ENCODE measurements around the gene TRRAP.

The TRRAP gene

GRCh38 chr7:99001482-99002147, 123.3 kb downstream of the TRRAP start:
- Mint-ChIP-seq H3K27me3 (ENCODE audit: low read depth) (no peaks in the 10 kb centered on the region), H3K4me1 (no peaks in the 10 kb centered on the region), H3K9me3 (no peaks in the 10 kb centered on the region), H3K4me3 (no peak overlapping the region), H3K27ac (peak overlapping the region; percentile 59 to 96 (median 60)), H3K36me3 (ENCODE audit: low read depth) (peaks cover 70% of the 10 kb centered on the region)
- TF ChIP-seq CTCF (IDR thresholded peaks at IDR 0.05; ENCODE audit: unreplicated experiment in 3 of 3): no peak

- no peak for TF ChIP-seq CTCF (IDR thresholded peaks at IDR 0.05; ENCODE audit: unreplicated experiment in 3 of 3)
Observed at GRCh38 chr7:99002148-99002826, 124.0 kb downstream of the TRRAP start.

GRCh38 chr7:99002827-99003212, 124.5 kb downstream of the TRRAP start:
- Mint-ChIP-seq H3K36me3 (ENCODE audit: low read depth) (peaks cover 71% of the 10 kb centered on the region), H3K27me3 (ENCODE audit: low read depth) (no peaks in the 10 kb centered on the region), H3K9me3 (no peaks in the 10 kb centered on the region), H3K4me3 (no peak overlapping the region), H3K4me1 (no peaks in the 10 kb centered on the region), H3K27ac (peak overlapping the region in 2 of 3 experiments; percentile 34 to 96)
- TF ChIP-seq CTCF (IDR thresholded peaks at IDR 0.05; ENCODE audit: unreplicated experiment in 3 of 3): no peak

More at GRCh38 chr7:99002148-99002826, 124.0 kb downstream of the TRRAP start:
- Mint-ChIP-seq H3K27me3 (ENCODE audit: low read depth) (no peaks in the 10 kb centered on the region), H3K36me3 (ENCODE audit: low read depth) (peaks cover 74% of the 10 kb centered on the region), H3K9me3 (no peaks in the 10 kb centered on the region), H3K4me1 (no peaks in the 10 kb centered on the region), H3K4me3 (no peak overlapping the region), H3K27ac (peak overlapping the region; percentile 34 to 96 (median 60))

- Mint-ChIP-seq H3K27ac (peak overlapping the region in 1 of 3 experiments; percentile 96), H3K36me3 (ENCODE audit: low read depth) (peaks cover 74% of the 10 kb centered on the region), H3K4me3 (no peak overlapping the region), H3K9me3 (no peaks in the 10 kb centered on the region), H3K4me1 (no peaks in the 10 kb centered on the region), H3K27me3 (ENCODE audit: low read depth) (no peaks in the 10 kb centered on the region)
- TF ChIP-seq CTCF (IDR thresholded peaks at IDR 0.05; ENCODE audit: unreplicated experiment in 3 of 3): no peak
Observed at GRCh38 chr7:99003419-99003818, 125.1 kb downstream of the TRRAP start.

- Mint-ChIP-seq H3K27me3 (ENCODE audit: low read depth) (no peaks in the 10 kb centered on the region), H3K4me3 (no peak overlapping the region)
Observed at GRCh38 chr7:99004216-99004615, 125.9 kb downstream of the TRRAP start.

More at GRCh38 chr7:99004216-99004615, 125.9 kb downstream of the TRRAP start:
- Mint-ChIP-seq H3K27ac (no peak overlapping the region), H3K4me1 (no peaks in the 10 kb centered on the region), H3K36me3 (ENCODE audit: low read depth) (peaks cover 68% of the 10 kb centered on the region), H3K9me3 (no peaks in the 10 kb centered on the region)
- TF ChIP-seq CTCF (IDR thresholded peaks at IDR 0.05; ENCODE audit: unreplicated experiment in 3 of 3): no peak

Measured in nephron (organoid).